ENCODE measurements around the gene KDELR3.

GRCh38 chr22:38494498-38494897 is 26.6 kb downstream of the KDELR3 start:
- no peak for TF ChIP-seq POLR2AphosphoS5 (IDR thresholded peaks at IDR 0.05)
- TF ChIP-seq EP300 (conservative IDR thresholded peaks at IDR 0.05; ENCODE audit: poor library complexity, severe bottlenecking) = no peak
- no peak for TF ChIP-seq CTCF (IDR thresholded peaks at IDR 0.05; ENCODE audit: poor library complexity, severe bottlenecking)
- no peak for TF ChIP-seq MXI1 (conservative IDR thresholded peaks at IDR 0.05; ENCODE audit: poor library complexity, severe bottlenecking)
- no peak for TF ChIP-seq RAD21 (conservative IDR thresholded peaks at IDR 0.05)
- TF ChIP-seq EZH2 (IDR thresholded peaks at IDR 0.05; ENCODE audit: borderline replicate concordance, insufficient read depth, low read length, poor library complexity, severe bottlenecking) = no peak
